Parathyroid adenoma (tissue), 2 donors: Measurements from ENCODE around the gene ZNF746.

Experiments
- H2AFZ ChIP-seq: fragments of 300-600 bp; sonication (generic); one replicate; pipeline ENCODE4 v1.7.0; 2017; ENCODE audit warnings: antibody characterized with exemption, mild to moderate bottlenecking
- H3K27ac ChIP-seq: fragments of 300-600 bp; sonication (generic); one replicate; pipeline ENCODE4 v1.7.0; 2017
- H3K27me3 ChIP-seq: fragments of 300-600 bp; sonication (generic); one replicate; pipeline ENCODE4 v1.7.0; 2017; ENCODE audit warnings: low read length; ENCODE audit not compliant: control insufficient read depth, insufficient read depth
- H3K36me3 ChIP-seq: fragments of 300-600 bp; sonication (generic); one replicate; pipeline ENCODE4 v1.7.0; 2017; ENCODE audit warnings: low read length; ENCODE audit not compliant: control insufficient read depth, insufficient read depth
- H3K4me1 ChIP-seq: fragments of 300-600 bp; sonication (generic); one replicate; pipeline ENCODE4 v1.7.0; 2017; ENCODE audit warnings: control low read depth
- H3K4me2 ChIP-seq: fragments of 300-600 bp; sonication (generic); one replicate; pipeline ENCODE4 v1.7.0; 2017; ENCODE audit warnings: low read length
- H3K4me3 ChIP-seq: fragments of 300-600 bp; sonication (generic); one replicate; pipeline ENCODE4 v1.7.0; 2017; ENCODE audit warnings: low read depth, low read length
- H3K79me2 ChIP-seq: fragments of 300-600 bp; sonication (generic); one replicate; pipeline ENCODE4 v1.7.0; 2017; ENCODE audit warnings: control low read depth
- H3K9ac ChIP-seq: fragments of 300-600 bp; sonication (generic); one replicate; pipeline ENCODE4 v1.7.0; 2017; ENCODE audit warnings: mild to moderate bottlenecking
- H3K9me3 ChIP-seq: fragments of 300-600 bp; sonication (generic); one replicate; pipeline ENCODE4 v1.7.0; 2017; ENCODE audit warnings: low read length; ENCODE audit not compliant: control insufficient read depth
- TF ChIP-seq, protein P1 (sequence below): fragments of 300-600 bp; sonication (generic); IDR thresholded peaks from one replicate; pipeline ENCODE4 v1.7.0; 2017; ENCODE audit warnings: antibody characterized with exemption, mild to moderate bottlenecking
- donor health status: primary hyperparathyroidism.

Gene ZNF746

DNA sequence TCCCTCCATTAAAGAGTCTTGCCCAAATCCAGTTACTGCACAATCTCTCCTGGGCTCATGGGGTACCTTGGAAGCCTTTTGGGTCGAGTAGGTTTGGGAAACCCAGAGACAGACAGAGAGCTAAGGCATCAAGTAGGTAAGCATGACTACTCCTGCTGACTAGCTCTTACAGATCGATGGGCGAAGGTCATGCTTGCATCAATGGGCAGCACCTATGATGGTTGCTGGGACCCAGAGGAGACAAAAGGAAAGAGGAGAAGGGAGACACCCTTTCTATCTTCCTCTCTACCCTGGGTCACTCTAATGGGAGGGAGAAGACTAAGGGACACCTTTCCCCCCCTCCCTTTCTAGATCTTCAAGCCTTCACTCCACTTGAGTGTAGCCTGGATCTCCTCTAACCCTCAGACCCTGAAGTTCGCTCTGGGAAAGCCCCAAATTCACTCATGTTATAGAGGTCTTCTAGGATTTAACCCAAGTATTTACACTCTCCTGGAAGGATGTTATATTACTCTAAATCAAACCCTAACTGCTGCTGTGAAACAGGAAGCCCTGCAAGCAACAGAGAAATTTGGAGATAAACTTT is 31.6 kb upstream of the ZNF746 start:
- H3K4me2 ChIP-seq, result no peak overlapping the region
- no peak overlapping the region for H2AFZ ChIP-seq
- TF ChIP-seq, protein P1, sequence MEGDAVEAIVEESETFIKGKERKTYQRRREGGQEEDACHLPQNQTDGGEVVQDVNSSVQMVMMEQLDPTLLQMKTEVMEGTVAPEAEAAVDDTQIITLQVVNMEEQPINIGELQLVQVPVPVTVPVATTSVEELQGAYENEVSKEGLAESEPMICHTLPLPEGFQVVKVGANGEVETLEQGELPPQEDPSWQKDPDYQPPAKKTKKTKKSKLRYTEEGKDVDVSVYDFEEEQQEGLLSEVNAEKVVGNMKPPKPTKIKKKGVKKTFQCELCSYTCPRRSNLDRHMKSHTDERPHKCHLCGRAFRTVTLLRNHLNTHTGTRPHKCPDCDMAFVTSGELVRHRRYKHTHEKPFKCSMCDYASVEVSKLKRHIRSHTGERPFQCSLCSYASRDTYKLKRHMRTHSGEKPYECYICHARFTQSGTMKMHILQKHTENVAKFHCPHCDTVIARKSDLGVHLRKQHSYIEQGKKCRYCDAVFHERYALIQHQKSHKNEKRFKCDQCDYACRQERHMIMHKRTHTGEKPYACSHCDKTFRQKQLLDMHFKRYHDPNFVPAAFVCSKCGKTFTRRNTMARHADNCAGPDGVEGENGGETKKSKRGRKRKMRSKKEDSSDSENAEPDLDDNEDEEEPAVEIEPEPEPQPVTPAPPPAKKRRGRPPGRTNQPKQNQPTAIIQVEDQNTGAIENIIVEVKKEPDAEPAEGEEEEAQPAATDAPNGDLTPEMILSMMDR, result no peak
- H3K79me2 ChIP-seq, result no peaks in the 10 kb centered on the region
- H3K27me3 ChIP-seq, result no peaks in the 10 kb centered on the region
- H3K4me1 ChIP-seq, result no peaks in the 10 kb centered on the region
- no peak overlapping the region for H3K9ac ChIP-seq
- H3K9me3 ChIP-seq, result no peaks in the 10 kb centered on the region
- no peak overlapping the region for H3K4me3 ChIP-seq
- no peak overlapping the region for H3K27ac ChIP-seq
- H3K36me3 ChIP-seq, result no peaks in the 10 kb centered on the region

DNA sequence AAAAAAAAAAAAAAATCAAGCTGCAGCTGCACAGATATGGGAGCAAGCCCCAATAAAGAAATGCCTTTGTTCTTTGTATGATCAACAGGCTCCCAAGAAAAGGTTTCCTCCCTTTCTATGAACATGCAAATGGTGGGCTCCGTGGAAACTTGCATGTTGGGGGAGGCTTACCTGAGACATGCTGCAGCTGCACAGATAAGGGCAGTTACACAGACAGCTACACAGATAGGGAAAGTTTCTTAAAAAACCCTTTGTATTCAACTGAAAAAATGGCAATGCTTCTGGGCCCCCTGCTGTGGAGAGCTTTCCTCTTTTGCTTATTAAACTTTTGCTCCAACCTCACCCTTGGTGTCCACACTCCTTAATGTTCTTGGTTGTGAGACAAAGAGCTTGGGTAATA is 29.8 kb upstream of the ZNF746 start:
- no peak overlapping the region for H2AFZ ChIP-seq
- no peaks in the 10 kb centered on the region for H3K36me3 ChIP-seq
- TF ChIP-seq, protein P1, result no peak
- H3K9ac ChIP-seq, result no peak overlapping the region
- H3K4me3 ChIP-seq, result no peak overlapping the region
- H3K4me2 ChIP-seq, result no peak overlapping the region
- H3K79me2 ChIP-seq, result no peaks in the 10 kb centered on the region
- H3K27ac ChIP-seq, result no peak overlapping the region
- H3K9me3 ChIP-seq, result no peaks in the 10 kb centered on the region
- H3K4me1 ChIP-seq, result no peaks in the 10 kb centered on the region
- H3K27me3 ChIP-seq, result no peaks in the 10 kb centered on the region

DNA sequence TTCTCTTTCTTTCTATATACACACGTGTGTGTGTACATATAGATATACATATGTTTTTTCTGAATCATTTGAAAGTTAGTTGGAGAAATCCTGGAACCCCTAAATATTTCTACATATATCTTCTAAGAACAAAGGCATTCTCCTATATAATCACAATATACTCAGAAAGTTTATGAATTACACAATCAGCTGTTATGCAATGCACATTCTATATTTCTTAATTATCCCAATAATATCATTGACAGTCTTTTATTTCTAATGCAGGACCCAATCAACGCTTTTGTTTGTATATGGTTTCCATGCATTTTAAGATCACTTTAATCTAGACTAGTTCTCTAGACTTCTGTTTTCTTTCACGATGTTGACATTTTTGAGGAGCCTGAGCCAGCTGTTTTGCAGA is 27.7 kb upstream of the ZNF746 start:
- Histone ChIP-seq H3K9me3 (no peaks in the 10 kb centered on the region), H2AFZ (no peak overlapping the region), H3K4me2 (no peak overlapping the region), H3K27ac (no peak overlapping the region), H3K36me3 (no peaks in the 10 kb centered on the region), H3K27me3 (no peaks in the 10 kb centered on the region), H3K9ac (no peak overlapping the region), H3K4me1 (no peaks in the 10 kb centered on the region), H3K79me2 (no peaks in the 10 kb centered on the region), H3K4me3 (no peak overlapping the region)
- TF ChIP-seq, protein P1, result no peak

DNA sequence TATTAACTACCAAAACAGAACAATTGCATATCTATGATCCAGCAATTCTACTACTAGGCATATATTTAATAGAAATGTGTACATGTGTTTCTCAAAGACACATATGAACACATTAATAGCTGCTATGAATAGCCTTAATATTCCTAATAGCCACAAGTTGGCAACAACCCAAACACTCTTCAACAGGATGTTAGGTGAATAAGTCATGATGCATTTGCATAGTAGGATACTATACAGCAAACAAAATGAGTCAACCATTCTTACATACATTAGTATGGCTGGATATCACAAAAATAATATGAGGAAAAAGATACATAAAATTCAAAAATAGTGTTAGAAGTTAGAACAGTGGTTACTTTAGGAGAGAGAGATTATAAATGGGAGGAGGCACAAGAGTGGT is 26.8 kb upstream of the ZNF746 start:
- H3K36me3 ChIP-seq, result no peaks in the 10 kb centered on the region
- no peaks in the 10 kb centered on the region for H3K9me3 ChIP-seq
- no peaks in the 10 kb centered on the region for H3K4me1 ChIP-seq
- H3K27me3 ChIP-seq, result no peaks in the 10 kb centered on the region
- no peak overlapping the region for H3K4me2 ChIP-seq
- H3K9ac ChIP-seq, result no peak overlapping the region
- TF ChIP-seq, protein P1, result no peak
- H3K27ac ChIP-seq, result no peak overlapping the region
- H3K79me2 ChIP-seq, result no peaks in the 10 kb centered on the region
- no peak overlapping the region for H3K4me3 ChIP-seq
- no peak overlapping the region for H2AFZ ChIP-seq

DNA sequence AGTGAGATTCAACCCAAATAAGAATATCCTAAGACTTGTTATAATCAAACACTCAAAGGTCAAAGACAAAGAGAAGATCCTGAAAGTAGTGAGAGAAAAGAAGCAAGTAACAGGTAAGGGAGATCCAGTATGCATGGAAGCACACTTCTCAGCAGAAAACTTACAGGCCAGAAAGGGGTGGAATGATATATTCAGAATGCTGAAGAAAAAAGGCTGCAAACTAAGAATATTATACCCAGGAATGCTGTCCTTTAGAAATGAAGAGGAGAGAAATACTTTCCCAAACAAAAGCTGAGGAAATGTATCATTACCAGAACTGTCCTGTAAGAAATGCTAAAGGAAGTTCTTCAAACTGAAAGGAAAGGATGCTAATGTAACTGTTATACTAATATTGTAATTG is 12.6 kb upstream of the ZNF746 start:
- H3K79me2 ChIP-seq, result no peaks in the 10 kb centered on the region
- H2AFZ ChIP-seq, result no peak overlapping the region
- no peaks in the 10 kb centered on the region for H3K36me3 ChIP-seq
- no peaks in the 10 kb centered on the region for H3K9me3 ChIP-seq
- H3K4me2 ChIP-seq, result no peak overlapping the region
- no peaks in the 10 kb centered on the region for H3K4me1 ChIP-seq
- H3K27me3 ChIP-seq, result no peaks in the 10 kb centered on the region
- TF ChIP-seq, protein P1, result no peak
- no peak overlapping the region for H3K4me3 ChIP-seq
- H3K9ac ChIP-seq, result no peak overlapping the region
- no peak overlapping the region for H3K27ac ChIP-seq
